SK-N-SH treated with all-trans-retinoic acid at 6 μM for 48 hours (cell line): ENCODE results near the gene ADD1.

Experiments used
- ATAC-seq: fragments of 200-7000 bp; cut with Tn5 transposase; 3 replicates; pipeline ENCODE4 v1.9.1; 2020; ENCODE audit warnings: mild to moderate bottlenecking, moderate library complexity
- ARNTL ChIP-seq: fragments of 450-650 bp; formaldehyde crosslinking; IDR thresholded peaks from 2 replicates; pipeline ENCODE4 v1.5.0; 2020; ENCODE audit warnings: low read depth, mild to moderate bottlenecking, moderate library complexity, borderline replicate concordance
- BACH2 ChIP-seq: fragments of 250-450 bp; sonication (Bioruptor Pico); IDR thresholded peaks from 2 replicates; pipeline ENCODE4 v1.9.0; 2021; ENCODE audit warnings: mild to moderate bottlenecking, borderline replicate concordance
- CSDC2 ChIP-seq: fragments of 250-450 bp; sonication (Bioruptor Pico); IDR thresholded peaks from 2 replicates; pipeline ENCODE4 v1.5.0; 2020; ENCODE audit warnings: mild to moderate bottlenecking, moderate library complexity
- CSRNP3 ChIP-seq: fragments of 250-450 bp; sonication (Bioruptor Pico); IDR thresholded peaks from 2 replicates; pipeline ENCODE4 v1.5.1; 2021; ENCODE audit warnings: mild to moderate bottlenecking, moderate library complexity
- ESRRG ChIP-seq: fragments of 250-450 bp; sonication (Bioruptor Pico); IDR thresholded peaks from 2 replicates; pipeline ENCODE4 v1.6.1; 2021; ENCODE audit warnings: mild to moderate bottlenecking
- GLIS3 ChIP-seq: fragments of 250-450 bp; sonication (Bioruptor Pico); IDR thresholded peaks from 2 replicates; pipeline ENCODE4 v1.5.0; 2020; ENCODE audit warnings: mild to moderate bottlenecking, moderate library complexity
- OSR1 ChIP-seq: fragments of 250-450 bp; sonication (Bioruptor Pico); IDR thresholded peaks from 2 replicates; pipeline ENCODE4 v1.8.0; 2022; ENCODE audit warnings: moderate library complexity, mild to moderate bottlenecking, inconsistent platforms
- POU6F1 ChIP-seq: fragments of 250-450 bp; sonication (Bioruptor Pico); IDR thresholded peaks from 2 replicates; pipeline ENCODE4 v1.8.0; 2021; ENCODE audit warnings: low read depth, mild to moderate bottlenecking, moderate library complexity, borderline replicate concordance
- PPARA ChIP-seq: fragments of 250-450 bp; sonication (Bioruptor Pico); IDR thresholded peaks from 2 replicates; pipeline ENCODE4 v1.5.0; 2020; ENCODE audit warnings: mild to moderate bottlenecking, borderline replicate concordance
- RARB ChIP-seq: fragments of 250-450 bp; sonication (Bioruptor Pico); IDR thresholded peaks from 2 replicates; pipeline ENCODE4 v1.8.0; 2021; ENCODE audit warnings: mild to moderate bottlenecking, moderate library complexity
- SNAI2 ChIP-seq: fragments of 250-450 bp; sonication (Bioruptor Pico); IDR thresholded peaks from 2 replicates; pipeline ENCODE4 v1.5.0; 2020; ENCODE audit warnings: mild to moderate bottlenecking, moderate library complexity
- TCF4 ChIP-seq: fragments of 250-450 bp; sonication (Bioruptor Pico); IDR thresholded peaks from 2 replicates; pipeline ENCODE4 v1.8.0; 2021; ENCODE audit warnings: mild to moderate bottlenecking, moderate library complexity, borderline replicate concordance
- TOX ChIP-seq: fragments of 250-450 bp; sonication (Bioruptor Pico); IDR thresholded peaks from 2 replicates; pipeline ENCODE4 v1.8.0; 2021; ENCODE audit warnings: mild to moderate bottlenecking, moderate library complexity, borderline replicate concordance
- TSHZ2 ChIP-seq: fragments of 250-450 bp; sonication (Bioruptor Pico); IDR thresholded peaks from 2 replicates; pipeline ENCODE4 v1.5.0; 2020; ENCODE audit warnings: mild to moderate bottlenecking, moderate library complexity
- ZC3H10 ChIP-seq: fragments of 250-450 bp; sonication (Bioruptor Pico); IDR thresholded peaks from 2 replicates; pipeline ENCODE4 v1.5.1; 2021; ENCODE audit warnings: mild to moderate bottlenecking, moderate library complexity
- ZFP3 ChIP-seq: fragments of 250-450 bp; sonication (Bioruptor Pico); IDR thresholded peaks from 2 replicates; pipeline ENCODE4 v1.5.0; 2020; ENCODE audit warnings: mild to moderate bottlenecking, moderate library complexity
- ZFP30 ChIP-seq: fragments of 450-650 bp; formaldehyde crosslinking; IDR thresholded peaks from 2 replicates; pipeline ENCODE4 v1.5.0; 2022; ENCODE audit warnings: mild to moderate bottlenecking, moderate library complexity
- ZNF70 ChIP-seq: fragments of 450-650 bp; formaldehyde crosslinking; IDR thresholded peaks from 2 replicates; pipeline ENCODE4 v1.5.0; 2020; ENCODE audit warnings: mild to moderate bottlenecking, moderate library complexity
- ZNF8 ChIP-seq: fragments of 450-650 bp; formaldehyde crosslinking; IDR thresholded peaks from 2 replicates; pipeline ENCODE4 v1.5.0; 2020; ENCODE audit warnings: mild to moderate bottlenecking, moderate library complexity

Gene ADD1

GRCh38 chr4:2812612-2813354 lies 30.9 kb upstream of the ADD1 start:
- no peak for ATAC-seq
- TF ChIP-seq CSRNP3 (CRISPR knock-in tag), result no peak
- no peak for TF ChIP-seq ZNF70 (CRISPR knock-in tag)
- no peak for TF ChIP-seq PPARA (CRISPR knock-in tag)
- no peak for TF ChIP-seq RARB (CRISPR knock-in tag)
- no peak for TF ChIP-seq TSHZ2 (CRISPR knock-in tag)
- no peak for TF ChIP-seq GLIS3 (CRISPR knock-in tag)
- no peak for TF ChIP-seq CSDC2 (CRISPR knock-in tag)
- no peak for TF ChIP-seq TCF4
- no peak for TF ChIP-seq ZNF8 (CRISPR knock-in tag)
- TF ChIP-seq SNAI2 (CRISPR knock-in tag), result no peak
- no peak for TF ChIP-seq ZC3H10 (CRISPR knock-in tag)
- no peak for TF ChIP-seq OSR1 (CRISPR knock-in tag)
- TF ChIP-seq ESRRG (CRISPR knock-in tag), result no peak
- no peak for TF ChIP-seq ZFP3 (CRISPR knock-in tag)
- no peak for TF ChIP-seq ARNTL (CRISPR knock-in tag)
- no peak for TF ChIP-seq ZFP30 (CRISPR knock-in tag)
- TF ChIP-seq POU6F1 (CRISPR knock-in tag), result no peak
- TF ChIP-seq TOX (CRISPR knock-in tag), result no peak
- no peak for TF ChIP-seq BACH2

GRCh38 chr4:2813446-2814405 lies 29.9 kb upstream of the ADD1 start:
- no peak for TF ChIP-seq ZNF8 (CRISPR knock-in tag)
- TF ChIP-seq POU6F1 (CRISPR knock-in tag), result no peak
- TF ChIP-seq TCF4, result no peak
- no peak for TF ChIP-seq ZFP3 (CRISPR knock-in tag)
- no peak for TF ChIP-seq OSR1 (CRISPR knock-in tag)
- no peak for TF ChIP-seq TOX (CRISPR knock-in tag)
- ATAC-seq, result no peak

GRCh38 chr4:2814627-2815270 lies 28.9 kb upstream of the ADD1 start:
- TF ChIP-seq RARB (CRISPR knock-in tag), result no peak
- no peak for ATAC-seq
